Myometrial cell (primary cell): Measurements from ENCODE around the gene TAS2R38. TPM values are rescaled to one million over a fixed set of nuclear protein-coding genes. Genes with fewer than 3 reads are reported as not detected.

Experiments used
- total RNA-seq: library from RNA; depleted of rRNA; stranded (reverse); fragments of >200 nt; gene quantifications from 2 replicates; pipeline ENCODE4 v1.2.3, GENCODE V29; 2015

TAS2R38 gene
- not detected in 2 replicates for total RNA-seq

DNA sequence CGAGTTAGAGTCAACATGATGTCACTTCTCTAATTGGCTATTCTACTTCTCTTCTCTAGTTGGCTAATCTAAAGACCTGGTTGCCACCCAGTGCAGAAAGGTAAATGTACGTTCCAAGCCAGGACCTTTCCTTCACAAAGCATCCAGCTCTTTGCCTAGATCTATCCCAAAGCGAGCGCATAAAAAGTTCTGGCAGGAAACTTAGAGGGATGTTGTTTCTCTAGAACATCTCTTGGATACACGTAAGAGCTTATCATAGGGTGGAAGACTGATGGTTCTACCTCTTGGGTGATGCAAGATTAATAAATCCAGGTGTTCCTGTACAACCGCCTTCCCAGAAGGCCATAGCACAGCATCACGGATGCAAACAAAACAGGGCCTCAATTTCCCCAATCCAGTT lies at the start of gene TAS2R38:
Gene TAS2R38, minus strand, starts transcription at position 101 of the 400 bp plus-strand sequence. Its CDS starts 84 bp downstream, at position 17.

DNA sequence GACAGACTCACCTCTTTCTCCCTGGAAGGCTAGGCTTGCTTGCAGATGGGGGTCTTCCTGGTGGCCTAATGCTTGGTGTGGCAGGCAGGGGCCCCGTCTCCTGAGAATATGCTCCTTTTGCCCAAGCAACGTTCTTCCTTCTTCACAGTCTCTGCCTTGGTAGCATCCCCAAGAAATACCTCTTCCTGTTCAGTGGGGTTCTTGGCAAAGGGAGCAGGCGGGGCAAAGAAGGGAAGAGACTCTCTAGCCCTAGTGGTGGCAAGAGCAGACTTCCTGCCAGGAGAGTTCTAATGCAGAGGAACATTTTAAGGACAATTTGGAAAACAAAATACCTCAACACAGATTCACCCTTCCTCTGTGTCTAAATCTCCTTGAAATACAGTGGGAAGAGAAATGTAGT lies 26.8 kb downstream of the TAS2R38 start, which contains the start of gene CLEC5A:
Gene CLEC5A, minus strand, starts transcription at position 179 of the 400 bp plus-strand sequence. CDS start 682 bp downstream, outside the sequence.

Other genes starting within 250 kb of the TAS2R38 start
- gene SSBP1, start 235.4 kb downstream of the TAS2R38 start, total RNA-seq, result 208 and 285 TPM in 2 replicates
- gene TAS2R3, start 209.7 kb downstream of the TAS2R38 start, total RNA-seq, result not detected in 2 replicates
- gene TAS2R4, start 197.1 kb downstream of the TAS2R38 start, total RNA-seq, result not detected in 2 replicates
- not detected in 2 replicates for gene TAS2R5, start 183.6 kb downstream of the TAS2R38 start, total RNA-seq
- gene PRSS37, start 132.3 kb downstream of the TAS2R38 start, total RNA-seq, result not detected in 2 replicates
- gene OR9A4, start 57.4 kb downstream of the TAS2R38 start, total RNA-seq, result not detected in 2 replicates
- gene CLEC5A, start 26.8 kb downstream of the TAS2R38 start, total RNA-seq, result not detected in 2 replicates
- 1.8 and 3.5 TPM in 2 replicates for gene MGAM, start 22.1 kb upstream of the TAS2R38 start, total RNA-seq
- gene MGAM2, start 137.9 kb upstream of the TAS2R38 start, total RNA-seq, result not detected in 2 replicates